Measurements from ENCODE around the gene BCL10.

BCL10 gene

DNA sequence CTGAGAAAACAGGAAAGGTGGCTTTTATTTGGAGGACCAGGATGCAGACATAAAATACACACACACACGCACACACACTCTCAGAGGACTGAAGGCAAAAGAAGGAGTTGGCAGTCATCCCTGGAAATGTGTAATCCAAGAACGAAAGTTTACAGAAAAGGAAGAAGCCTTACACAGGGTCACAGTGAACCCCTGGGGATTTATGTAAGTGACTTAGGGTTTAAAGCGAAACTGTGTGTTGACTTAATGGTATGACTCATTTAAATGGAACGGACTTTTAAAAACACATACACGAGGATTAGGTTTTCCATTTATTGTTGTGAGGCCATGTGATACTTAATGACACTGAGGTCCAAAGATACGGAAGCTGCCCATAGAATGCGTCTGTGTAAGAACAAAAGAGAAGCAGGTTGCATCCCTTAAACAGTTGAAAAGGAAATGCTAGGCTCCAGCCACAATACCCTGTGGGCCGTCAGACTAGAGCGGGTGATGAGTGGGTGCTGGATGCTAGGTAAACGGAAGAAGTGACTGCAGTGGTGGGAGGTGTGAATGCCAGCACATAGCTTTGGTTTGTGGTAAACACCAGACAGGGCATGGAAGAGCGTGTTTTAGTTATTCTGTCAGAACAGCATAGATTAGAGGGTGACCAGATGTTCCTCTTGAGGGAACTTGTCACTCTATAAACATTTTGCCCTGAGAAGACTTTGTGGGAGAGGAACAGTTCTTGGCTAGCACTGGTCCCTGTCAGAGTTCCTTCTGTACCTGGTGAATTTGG is 21.6 kb upstream of the BCL10 start:
- peak in 1 of 2 donors; percentile 42 for DNase-seq (ENCODE audit: low read depth in 2 of 2)

DNA sequence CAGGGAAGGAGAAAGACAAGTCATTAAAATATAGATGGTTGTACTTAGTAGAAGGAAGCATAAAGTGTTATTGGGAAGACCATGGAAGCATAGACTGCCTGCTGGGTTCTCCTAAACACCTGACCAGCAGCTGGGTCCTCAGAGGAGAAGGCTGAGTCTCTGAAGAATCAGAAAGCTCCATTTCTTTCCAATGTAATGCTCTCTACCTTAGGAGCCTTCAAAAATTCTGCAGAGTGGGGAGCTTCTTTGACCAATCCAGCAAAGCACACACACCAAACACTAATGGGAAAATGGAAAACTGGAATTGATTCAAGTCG is 21.1 kb upstream of the BCL10 start:
- no peak for DNase-seq (ENCODE audit: low read depth in 2 of 2)

DNA sequence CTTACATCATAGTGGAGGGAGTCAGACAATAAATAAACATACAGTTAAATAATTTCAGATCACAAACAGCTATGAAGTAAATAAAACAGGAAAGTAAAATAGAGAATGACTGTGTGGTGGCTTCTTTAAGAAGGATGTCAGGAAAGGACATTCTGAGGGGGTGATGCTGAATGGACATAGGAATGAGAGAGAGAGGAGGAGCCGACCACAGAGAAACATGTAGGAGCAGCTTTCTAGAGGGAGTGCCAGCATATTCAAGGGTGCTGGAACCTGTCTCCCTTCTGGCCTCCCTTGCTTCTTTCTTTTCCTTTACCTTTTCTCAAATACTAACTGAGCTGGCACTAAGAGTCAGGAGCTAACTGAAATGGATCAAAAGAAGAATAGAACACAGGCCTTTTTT is 20.5 kb upstream of the BCL10 start:
- DNase-seq (ENCODE audit: low read depth in 2 of 2): no peak

DNA sequence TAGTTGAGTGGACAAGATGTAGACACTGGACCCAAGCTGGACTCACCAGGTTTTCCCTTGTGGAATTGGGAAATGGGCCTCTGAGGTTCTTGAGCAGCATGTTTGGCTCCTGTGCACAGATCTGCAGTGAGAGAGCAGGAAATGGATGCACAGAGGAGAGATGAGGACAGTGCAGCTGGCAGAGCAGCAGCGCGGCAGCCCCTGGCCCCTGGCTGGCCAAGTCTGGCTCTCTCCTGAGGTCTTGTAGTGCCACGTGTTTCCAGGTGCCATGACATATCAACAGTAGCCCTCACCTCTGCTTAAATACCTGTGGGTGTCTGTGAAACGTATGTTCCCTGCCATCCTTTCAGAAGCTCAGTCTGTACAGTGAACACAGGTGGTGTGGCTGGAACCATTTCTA is 19.2 kb upstream of the BCL10 start:
- no peak for DNase-seq (ENCODE audit: low read depth in 2 of 2)

DNA sequence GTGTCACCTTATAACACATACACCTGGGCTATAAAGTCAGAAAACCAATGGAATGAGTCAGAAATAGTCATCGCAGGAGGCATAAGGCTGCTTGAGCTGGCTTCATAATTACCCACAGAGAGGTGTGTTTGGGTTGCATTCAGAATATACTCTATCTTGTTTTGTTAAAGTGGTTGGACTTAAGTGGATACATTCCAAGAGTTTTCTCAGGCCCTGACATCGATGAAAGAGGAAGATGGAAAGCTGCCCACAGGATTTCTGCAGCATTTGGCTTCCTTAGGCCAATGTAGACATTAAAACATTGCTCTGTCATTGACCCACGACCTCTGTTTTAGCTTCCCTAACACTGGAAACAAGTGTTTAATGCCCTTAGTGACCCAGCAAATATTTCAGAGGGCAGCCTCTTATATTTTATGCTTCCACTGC is 18.6 kb upstream of the BCL10 start:
- DNase-seq (ENCODE audit: low read depth in 2 of 2): no peak

DNA sequence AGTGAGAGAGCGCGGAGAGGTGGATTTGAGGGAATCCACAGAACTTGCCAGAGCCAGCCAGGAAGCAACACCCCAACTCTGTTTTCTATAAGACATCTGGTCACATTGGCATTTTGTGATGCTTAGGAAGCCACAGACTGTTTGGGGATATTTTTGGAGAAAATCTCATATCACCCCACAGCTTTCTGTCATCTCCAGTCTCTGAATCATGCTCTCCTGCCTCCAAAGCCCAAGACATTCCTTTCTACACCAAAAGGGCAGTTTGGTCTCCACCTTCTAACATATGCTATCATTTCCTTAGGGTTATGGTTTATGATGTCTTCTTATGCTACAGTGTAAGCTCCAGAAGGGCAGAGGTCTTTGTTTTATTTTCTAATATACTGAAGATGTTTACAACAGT is 14.4 kb upstream of the BCL10 start:
- no peak for DNase-seq (ENCODE audit: low read depth in 2 of 2)

DNA sequence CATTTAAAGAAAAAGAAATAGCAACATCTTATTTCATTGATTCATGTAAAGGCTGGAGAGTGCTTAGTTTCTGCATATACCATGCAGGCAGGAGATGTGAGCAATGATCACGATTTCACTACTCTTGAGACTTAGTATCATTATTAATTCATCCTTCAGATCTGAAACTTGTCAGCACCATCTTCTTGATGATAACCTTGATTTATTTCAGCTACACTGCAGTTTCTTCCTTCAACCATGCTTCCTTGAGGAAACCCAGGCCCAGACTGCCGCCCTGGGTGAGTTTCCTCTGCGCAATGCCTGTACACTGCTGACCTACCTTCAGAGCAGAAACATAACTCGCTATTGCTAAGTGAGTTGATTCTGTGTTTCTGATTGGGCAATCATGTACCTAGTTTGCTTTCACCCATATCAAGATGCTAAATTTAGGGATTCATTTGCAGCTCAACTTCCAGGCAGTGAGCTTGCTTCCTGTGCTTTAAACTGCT is 13.5 kb upstream of the BCL10 start:
- no peak for DNase-seq (ENCODE audit: low read depth in 2 of 2)

DNA sequence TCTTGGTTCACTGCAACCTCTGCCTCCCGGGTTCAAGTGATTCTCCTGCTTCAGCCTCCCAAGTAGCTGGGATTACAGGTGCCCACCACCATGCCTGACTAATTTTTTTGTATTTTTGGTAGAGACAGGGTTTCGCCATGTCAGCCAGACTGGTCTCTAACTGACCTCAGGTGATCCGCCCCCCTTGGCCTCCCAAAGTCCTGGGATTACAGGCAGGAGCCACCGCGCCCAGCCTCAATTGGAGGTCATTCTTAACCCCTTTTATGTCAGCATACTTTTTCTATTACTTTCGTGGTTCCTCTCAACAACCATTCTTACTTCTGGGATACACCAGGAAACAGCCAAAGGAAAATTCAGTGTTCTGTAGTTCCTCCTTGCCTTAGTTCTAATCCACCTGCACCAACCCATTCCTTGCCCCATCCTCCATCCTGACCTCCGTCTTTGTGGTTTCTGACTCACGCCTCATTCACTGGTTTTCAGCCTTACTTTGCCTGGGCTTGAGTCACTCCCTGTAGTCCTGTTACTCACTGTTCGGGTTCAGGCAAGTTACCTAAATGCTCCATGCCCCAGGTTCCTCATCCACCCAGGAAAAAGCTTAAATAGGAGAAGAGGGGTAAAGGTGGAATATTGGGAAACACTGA is 12.9 kb upstream of the BCL10 start:
- DNase-seq (ENCODE audit: low read depth in 2 of 2): no peak

DNA sequence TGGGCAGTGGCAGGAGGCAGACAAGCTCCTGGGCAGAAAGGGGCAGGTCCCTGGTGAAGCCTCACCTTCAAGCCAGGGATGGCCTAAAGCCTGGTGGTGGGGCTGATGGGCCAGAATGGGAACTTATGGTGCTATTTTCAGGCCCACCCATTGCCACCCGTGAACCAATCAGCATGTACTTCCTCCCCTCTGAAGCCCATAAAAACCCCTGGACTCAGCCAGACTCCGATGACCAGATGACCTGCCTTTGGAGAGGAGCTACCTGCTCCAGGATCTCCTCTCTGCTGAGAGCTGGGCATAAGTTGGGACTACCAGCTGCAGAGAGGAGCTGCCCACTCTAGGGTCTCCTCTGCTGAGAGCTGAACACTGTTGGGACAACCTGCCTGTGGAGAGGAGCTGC is 7.8 kb upstream of the BCL10 start:
- DNase-seq (ENCODE audit: low read depth in 2 of 2): no peak

DNA sequence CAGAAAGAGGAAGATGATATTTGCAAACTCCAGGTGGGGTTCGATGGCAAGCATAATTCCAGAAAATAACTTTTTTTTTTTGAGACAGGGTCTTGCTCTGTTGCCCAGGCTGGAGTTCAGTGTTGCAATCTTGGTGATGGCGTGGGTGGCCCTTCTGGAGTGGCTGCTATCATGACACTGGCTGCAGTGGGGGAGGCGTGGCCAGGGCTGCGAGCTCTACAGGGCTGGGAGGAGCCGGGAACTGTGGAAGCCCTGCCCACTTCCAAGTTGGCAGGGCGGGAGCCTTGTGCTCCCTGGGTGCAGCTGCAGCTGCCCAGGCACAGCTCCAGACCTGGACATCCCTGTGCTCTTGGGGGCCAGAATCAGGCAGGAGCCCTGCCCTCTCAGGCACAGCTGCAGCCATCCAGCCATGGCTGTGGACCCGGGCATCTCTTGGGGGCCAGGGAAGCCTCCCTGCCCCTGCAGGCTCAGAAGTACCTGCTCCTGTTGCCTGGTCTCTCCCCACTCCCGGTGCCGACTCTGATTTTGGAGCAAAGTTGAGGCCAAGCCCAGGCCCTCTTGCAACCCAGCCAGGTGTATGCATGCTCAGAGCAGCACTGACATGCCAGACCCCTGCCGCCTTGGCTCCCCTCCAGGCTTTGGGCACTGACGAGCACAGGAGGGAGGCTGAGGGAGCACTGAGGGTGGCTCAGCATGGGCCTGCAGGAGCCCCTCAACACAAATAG is 7.2 kb upstream of the BCL10 start:
- no peak for DNase-seq (ENCODE audit: low read depth in 2 of 2)

DNA sequence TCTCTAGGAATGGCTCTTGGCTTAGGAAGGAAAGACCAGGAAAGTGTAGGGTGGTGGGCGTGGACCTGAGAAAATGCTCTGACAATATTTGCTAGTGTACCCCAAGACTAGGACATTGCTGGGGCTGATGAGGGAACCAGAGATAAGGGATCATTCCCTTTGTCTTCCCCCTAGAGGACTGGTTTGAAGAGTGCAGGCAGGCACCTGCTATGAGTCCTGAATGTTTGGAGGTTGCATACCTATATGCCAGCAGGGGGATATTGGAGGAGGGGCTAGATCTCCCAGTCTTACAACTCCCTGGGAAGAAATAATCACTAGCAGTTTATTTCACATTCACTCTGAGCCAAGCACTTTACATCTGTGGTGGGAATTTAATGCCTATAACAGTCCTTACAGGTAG is 6.0 kb upstream of the BCL10 start:
- no peak for DNase-seq (ENCODE audit: low read depth in 2 of 2)

DNA sequence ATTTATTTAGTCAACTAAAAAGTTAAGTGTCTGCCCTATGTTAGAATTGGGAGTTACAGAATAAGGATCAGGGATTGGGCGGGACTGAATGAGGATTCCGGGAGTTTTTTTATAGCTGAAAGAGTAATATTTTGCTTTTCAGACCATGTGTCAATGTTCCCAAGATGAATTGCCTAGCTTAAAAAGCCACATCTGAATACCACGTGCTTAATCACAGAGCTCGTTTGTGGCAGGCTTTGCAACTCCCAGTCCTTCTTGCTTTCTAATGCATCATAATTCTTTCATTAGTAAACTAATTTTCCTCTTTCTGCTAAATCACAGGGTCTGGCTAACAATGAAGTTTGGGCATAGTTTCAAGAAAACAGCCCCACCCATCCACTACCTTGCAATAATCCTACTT is 4.2 kb upstream of the BCL10 start:
- no peak for DNase-seq (ENCODE audit: low read depth in 2 of 2)

DNA sequence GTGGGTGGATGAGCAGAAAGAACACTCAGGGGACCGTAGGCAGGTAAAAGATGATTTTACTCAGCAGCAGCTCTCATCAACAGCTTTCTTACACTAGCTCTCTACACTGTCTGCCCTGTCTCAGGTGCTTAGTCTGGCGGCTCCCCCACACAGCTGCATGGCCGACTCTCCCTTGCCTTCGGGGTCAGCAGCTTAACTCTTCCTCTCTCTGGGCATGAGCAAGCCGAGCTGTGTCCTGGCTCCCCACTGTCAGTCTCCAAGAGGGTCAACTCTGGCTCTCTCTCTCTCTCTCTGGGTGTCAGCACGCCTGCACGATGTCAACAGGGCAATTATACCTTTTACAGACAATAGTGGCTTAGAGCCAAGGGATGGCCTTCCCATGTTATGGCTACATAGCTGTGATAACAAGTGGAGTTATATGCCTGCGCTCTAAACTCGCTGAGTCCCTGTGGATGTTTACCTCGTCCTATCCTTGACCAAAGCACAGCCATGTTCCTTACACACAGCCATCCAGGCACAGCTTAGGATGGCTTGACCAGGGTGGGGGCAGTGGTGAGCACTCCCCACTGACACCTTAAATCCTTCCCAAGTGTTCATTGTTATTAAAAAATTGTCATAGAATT is 3.1 kb upstream of the BCL10 start:
- DNase-seq (ENCODE audit: low read depth in 2 of 2): no peak

DNA sequence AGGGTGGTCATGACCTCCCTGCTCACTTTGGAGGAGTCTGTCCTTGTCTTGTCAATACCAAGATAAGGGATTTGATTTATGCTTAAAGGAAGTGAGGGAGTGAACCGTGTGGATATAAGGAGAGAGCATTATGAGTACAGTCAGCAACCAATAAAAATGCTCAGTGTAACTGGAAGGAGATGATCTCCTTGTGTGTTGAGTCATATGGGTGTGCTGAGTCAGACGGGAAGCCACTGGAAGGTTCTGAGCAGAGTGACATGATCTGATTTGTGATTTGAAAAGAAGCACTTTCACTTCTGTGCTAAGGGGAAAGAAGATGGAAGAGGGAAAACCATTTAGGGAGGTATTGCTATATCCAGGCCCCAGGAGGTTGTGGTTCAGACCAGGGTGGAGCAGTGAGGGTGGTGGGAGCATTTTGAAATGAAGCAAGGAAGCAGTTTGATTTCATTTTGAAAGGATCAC is 2.5 kb upstream of the BCL10 start:
- no peak for DNase-seq (ENCODE audit: low read depth in 2 of 2)

DNA sequence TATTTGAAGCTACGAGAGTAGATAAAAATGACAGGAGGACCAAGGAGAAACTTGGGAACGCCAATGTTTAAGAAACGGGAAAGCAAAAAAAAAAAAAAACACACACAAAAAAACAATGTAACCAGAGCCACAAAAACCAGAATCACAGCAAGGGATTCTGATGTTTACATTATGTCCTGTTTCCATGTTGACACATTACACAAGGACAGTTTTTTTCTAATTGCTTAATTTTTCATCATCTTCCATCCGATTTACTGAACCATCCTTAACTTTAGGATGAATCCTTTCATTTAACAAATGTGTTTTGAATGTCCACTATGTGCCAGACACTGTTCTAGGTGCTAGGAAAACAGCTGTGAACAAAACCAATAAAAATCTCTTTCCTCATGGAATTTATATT is 1.4 kb upstream of the BCL10 start:
- DNase-seq (ENCODE audit: low read depth in 2 of 2): no peak

DNA sequence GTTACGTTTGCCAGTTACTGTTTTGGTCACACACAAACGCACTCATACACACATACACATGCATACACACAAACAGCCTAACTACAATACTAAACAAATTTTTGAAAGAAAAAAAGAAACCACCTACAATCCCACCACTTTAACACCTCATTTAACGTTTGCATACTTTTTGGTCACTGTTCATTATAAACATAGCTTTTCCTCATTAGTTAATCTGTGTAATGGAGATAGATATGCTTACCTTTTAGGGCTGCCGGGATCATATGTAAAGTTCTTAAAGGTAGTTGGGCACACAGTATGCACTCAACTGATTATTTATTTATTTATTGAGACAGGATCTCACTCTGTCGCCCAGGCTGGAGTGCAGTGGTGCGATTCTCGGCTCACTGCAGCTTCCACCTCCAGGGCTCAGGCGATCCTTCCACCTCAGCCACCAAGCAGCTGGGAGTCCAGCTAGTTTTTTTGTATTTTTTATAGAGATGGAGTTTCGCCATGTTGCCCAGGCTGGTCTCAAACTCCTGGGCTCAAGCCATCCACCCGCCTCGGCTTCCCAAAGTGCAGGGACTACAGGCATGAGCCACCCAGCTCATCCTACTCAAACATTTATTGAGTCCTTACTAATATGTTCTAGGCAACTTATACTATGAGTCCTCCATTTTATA is 677 bp upstream of the BCL10 start:
- DNase-seq (ENCODE audit: low read depth in 2 of 2): no peak

DNA sequence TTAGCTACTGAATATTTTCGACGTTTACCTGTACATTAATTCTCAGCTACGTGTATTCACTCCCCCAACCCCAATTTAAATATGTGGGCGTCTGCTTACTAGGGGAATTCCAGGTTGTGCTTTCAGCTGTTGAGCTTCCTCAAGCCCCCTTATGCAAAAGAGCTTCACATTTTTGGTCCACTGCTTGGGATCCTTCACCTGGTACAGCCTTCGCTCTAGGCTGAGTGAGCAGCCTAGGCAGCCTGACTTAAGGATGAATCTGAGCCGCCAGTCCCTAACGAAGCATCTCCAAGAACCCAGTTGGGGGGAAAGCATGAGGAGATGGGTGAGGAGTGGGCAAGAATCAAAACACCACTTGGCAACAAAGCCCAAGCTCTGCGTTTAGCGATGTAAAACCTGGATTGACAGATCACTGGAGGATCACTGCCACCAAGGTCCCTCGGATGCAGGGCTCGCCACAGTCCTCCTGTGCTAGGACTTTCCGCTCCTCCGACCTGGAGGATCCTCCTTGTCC is 674 bp downstream of the BCL10 start:
- no peak for DNase-seq (ENCODE audit: low read depth in 2 of 2)

DNA sequence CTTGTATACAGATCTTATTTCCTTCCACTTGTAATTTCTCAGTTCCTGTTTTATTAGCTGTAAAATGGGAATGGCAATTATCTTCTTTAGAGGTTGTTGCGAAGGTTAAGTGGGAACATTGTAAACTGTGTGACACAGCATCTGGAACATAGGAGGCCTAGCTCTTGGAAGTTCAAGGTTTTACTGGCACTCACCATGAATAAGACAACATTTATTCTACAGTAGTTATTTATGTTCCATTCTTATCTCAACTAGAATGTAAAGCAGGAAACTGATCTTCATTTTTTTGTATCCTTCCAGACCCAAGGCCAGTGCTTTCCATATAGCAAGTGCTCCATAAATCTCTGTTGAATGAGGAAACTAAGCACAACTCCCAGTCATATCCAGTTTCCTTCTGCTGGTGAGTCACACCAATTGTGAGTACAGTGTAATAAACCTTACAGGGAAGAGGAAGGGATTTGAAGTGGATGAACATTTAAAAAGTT is 1.4 kb downstream of the BCL10 start:
- DNase-seq (ENCODE audit: low read depth in 2 of 2): no peak

DNA sequence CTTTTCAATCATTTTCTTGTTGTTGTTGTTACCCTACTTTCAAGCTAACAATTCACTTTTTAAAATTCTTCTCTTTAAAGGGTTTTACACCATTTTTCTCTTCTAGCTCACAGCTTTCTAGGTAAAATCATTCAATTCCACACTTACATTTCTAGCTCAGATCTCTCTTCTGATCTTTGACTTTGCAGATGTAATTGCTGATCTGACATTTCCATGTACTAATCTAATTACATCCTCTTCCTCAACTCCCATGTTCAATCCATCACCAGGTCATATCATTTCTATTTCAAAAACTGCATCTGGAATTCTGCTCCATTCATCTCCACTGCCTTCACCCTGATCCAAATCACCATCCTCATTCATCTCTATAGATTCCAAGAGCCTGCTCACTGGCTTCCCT is 3.0 kb downstream of the BCL10 start:
- DNase-seq (ENCODE audit: low read depth in 2 of 2): no peak

DNA sequence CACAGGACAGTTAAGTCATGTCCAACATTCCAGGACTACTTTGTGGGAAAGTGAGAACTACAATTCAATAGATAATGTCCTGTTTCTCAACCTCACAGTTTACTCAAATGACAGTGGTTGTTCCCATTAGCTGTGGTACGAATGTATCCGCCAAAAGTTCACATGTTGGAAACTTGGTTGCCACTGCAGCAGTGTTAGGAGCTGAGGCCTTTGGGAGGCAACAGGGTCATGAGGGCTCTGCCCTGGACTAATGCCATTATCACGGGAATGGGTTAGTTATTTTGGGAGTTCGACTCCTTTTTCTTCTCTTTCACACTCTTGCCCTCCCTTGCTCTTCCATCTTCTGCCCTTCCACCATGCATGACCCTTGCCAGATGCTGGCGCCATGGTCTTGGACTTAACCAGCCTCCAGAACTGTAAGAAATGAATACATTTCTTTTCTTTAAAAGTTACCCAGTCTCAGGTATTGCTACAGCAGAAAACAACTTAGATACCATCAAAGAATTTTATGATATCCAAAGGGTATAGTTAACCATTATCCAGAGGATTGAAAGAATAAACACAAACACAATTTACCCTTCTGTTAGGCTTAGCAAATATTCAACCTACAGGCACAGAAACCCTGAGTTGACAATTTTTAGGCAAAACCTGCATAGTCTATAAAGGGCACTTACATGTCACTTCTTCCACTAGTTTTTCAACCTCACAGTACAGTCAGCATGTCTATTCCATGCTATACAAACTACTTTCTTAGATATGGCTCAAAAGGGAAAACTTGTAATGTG is 7.4 kb downstream of the BCL10 start:
- DNase-seq (ENCODE audit: low read depth in 2 of 2): no peak

DNA sequence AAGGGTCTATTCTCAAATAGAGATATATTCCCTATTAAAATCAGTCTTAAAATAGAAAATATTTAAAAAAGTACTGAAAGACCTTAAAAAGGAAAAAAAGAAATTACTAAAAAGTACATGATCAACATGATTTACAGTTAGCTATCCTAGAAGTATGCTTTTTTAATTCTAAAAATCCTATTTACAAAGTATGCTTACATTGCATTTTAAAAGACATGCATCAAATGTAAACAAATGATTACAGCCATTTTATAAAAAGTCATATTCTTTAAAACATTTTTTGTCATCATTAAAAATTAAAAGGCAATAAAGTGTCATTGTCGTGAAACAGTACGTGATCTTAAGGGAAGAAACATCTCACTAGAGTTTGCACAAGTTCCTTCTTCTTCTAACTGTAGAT is 9.1 kb downstream of the BCL10 start:
- no peak for DNase-seq (ENCODE audit: low read depth in 2 of 2)

Measured in stimulated activated CD4-positive, alpha-beta T cell treated with anti-CD3 and anti-CD28 coated beads, Interleukin-1b, Interleukin-23, amount 100 ng/mL, for 1 hour (primary cell).